ENCODE results near the gene EEF1B2.

EEF1B2 gene

DNA sequence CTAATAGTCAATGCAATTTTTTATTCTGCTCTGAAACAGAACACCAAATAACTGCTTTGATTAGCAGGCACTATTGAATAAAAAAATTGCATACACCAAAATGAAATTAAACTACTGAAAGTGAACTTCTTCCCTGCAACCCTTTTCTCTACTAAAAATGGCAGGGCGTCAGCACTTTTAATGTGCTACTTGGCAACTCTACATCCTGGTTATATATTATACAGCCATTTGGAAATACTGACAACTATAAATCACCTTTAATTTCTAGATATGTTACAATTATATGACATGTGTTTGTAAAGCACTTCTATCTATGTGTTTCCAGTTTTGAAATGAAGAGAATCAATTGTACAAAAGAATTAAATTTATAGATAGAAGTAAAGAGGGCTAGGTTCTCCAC lies 10.4 kb upstream of the EEF1B2 start:
- TF ChIP-seq RARB (CRISPR knock-in tag; IDR thresholded peaks at IDR 0.05) (no peak), PPARA (CRISPR knock-in tag; IDR thresholded peaks at IDR 0.05; ENCODE audit: borderline replicate concordance) (no peak), OSR1 (CRISPR knock-in tag; IDR thresholded peaks at IDR 0.05) (no peak), ZC3H10 (CRISPR knock-in tag; IDR thresholded peaks at IDR 0.05) (no peak), ZNF8 (CRISPR knock-in tag; IDR thresholded peaks at IDR 0.05) (no peak), BACH2 (CRISPR knock-in tag; IDR thresholded peaks at IDR 0.05; ENCODE audit: borderline replicate concordance) (no peak), ZNF565 (CRISPR knock-in tag; conservative IDR thresholded peaks at IDR 0.05; ENCODE audit: low read depth) (no peak), ESRRG (CRISPR knock-in tag; IDR thresholded peaks at IDR 0.05) (no peak), GLIS3 (CRISPR knock-in tag; IDR thresholded peaks at IDR 0.05) (no peak), ISL1 (CRISPR knock-in tag; IDR thresholded peaks at IDR 0.05) (no peak)
- TF ChIP-seq, protein P1, sequence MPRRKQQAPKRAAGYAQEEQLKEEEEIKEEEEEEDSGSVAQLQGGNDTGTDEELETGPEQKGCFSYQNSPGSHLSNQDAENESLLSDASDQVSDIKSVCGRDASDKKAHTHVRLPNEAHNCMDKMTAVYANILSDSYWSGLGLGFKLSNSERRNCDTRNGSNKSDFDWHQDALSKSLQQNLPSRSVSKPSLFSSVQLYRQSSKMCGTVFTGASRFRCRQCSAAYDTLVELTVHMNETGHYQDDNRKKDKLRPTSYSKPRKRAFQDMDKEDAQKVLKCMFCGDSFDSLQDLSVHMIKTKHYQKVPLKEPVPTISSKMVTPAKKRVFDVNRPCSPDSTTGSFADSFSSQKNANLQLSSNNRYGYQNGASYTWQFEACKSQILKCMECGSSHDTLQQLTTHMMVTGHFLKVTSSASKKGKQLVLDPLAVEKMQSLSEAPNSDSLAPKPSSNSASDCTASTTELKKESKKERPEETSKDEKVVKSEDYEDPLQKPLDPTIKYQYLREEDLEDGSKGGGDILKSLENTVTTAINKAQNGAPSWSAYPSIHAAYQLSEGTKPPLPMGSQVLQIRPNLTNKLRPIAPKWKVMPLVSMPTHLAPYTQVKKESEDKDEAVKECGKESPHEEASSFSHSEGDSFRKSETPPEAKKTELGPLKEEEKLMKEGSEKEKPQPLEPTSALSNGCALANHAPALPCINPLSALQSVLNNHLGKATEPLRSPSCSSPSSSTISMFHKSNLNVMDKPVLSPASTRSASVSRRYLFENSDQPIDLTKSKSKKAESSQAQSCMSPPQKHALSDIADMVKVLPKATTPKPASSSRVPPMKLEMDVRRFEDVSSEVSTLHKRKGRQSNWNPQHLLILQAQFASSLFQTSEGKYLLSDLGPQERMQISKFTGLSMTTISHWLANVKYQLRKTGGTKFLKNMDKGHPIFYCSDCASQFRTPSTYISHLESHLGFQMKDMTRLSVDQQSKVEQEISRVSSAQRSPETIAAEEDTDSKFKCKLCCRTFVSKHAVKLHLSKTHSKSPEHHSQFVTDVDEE (CRISPR knock-in tag; IDR thresholded peaks at IDR 0.05): no peak
- TF ChIP-seq, protein P2, sequence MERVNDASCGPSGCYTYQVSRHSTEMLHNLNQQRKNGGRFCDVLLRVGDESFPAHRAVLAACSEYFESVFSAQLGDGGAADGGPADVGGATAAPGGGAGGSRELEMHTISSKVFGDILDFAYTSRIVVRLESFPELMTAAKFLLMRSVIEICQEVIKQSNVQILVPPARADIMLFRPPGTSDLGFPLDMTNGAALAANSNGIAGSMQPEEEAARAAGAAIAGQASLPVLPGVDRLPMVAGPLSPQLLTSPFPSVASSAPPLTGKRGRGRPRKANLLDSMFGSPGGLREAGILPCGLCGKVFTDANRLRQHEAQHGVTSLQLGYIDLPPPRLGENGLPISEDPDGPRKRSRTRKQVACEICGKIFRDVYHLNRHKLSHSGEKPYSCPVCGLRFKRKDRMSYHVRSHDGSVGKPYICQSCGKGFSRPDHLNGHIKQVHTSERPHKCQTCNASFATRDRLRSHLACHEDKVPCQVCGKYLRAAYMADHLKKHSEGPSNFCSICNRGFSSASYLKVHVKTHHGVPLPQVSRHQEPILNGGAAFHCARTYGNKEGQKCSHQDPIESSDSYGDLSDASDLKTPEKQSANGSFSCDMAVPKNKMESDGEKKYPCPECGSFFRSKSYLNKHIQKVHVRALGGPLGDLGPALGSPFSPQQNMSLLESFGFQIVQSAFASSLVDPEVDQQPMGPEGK (CRISPR knock-in tag; IDR thresholded peaks at IDR 0.05; ENCODE audit: borderline replicate concordance): no peak
- TF ChIP-seq, protein P3, sequence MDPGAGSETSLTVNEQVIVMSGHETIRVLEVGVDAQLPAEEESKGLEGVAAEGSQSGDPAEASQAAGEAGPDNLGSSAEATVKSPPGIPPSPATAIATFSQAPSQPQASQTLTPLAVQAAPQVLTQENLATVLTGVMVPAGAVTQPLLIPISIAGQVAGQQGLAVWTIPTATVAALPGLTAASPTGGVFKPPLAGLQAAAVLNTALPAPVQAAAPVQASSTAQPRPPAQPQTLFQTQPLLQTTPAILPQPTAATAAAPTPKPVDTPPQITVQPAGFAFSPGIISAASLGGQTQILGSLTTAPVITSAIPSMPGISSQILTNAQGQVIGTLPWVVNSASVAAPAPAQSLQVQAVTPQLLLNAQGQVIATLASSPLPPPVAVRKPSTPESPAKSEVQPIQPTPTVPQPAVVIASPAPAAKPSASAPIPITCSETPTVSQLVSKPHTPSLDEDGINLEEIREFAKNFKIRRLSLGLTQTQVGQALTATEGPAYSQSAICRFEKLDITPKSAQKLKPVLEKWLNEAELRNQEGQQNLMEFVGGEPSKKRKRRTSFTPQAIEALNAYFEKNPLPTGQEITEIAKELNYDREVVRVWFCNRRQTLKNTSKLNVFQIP (CRISPR knock-in tag; IDR thresholded peaks at IDR 0.05; ENCODE audit: borderline replicate concordance, low read depth): no peak
- ATAC-seq: no peak

DNA sequence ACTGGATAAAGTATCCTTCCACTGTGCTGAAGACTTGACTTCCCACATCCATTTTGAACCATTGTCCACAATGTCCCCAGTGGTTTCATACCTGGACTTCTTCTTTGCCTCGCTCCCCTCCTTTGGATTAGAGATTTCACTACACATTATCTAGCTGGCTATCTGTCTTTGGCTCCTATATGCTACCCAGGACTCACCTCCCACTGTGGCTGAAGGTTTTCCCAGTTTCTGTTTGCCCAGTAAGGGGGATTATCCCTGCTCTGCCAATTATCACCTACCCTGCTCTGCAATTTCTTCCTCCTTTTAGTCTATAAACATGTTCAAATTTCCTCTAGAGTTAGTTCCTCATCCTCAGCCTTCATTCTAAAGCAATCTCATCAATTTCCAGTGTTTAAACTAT lies 9.5 kb upstream of the EEF1B2 start:
- no peak for ATAC-seq
- TF ChIP-seq ARNTL (CRISPR knock-in tag; IDR thresholded peaks at IDR 0.05; ENCODE audit: borderline replicate concordance, low read depth): no peak
- TF ChIP-seq TCF4 (CRISPR knock-in tag; IDR thresholded peaks at IDR 0.05; ENCODE audit: borderline replicate concordance): no peak
- no peak for TF ChIP-seq TOX (CRISPR knock-in tag; IDR thresholded peaks at IDR 0.05; ENCODE audit: borderline replicate concordance)
- TF ChIP-seq ZFP30 (CRISPR knock-in tag; IDR thresholded peaks at IDR 0.05): no peak
- TF ChIP-seq, protein P4, sequence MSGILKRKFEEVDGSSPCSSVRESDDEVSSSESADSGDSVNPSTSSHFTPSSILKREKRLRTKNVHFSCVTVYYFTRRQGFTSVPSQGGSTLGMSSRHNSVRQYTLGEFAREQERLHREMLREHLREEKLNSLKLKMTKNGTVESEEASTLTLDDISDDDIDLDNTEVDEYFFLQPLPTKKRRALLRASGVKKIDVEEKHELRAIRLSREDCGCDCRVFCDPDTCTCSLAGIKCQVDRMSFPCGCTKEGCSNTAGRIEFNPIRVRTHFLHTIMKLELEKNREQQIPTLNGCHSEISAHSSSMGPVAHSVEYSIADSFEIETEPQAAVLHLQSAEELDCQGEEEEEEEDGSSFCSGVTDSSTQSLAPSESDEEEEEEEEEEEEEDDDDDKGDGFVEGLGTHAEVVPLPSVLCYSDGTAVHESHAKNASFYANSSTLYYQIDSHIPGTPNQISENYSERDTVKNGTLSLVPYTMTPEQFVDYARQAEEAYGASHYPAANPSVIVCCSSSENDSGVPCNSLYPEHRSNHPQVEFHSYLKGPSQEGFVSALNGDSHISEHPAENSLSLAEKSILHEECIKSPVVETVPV (CRISPR knock-in tag; IDR thresholded peaks at IDR 0.05): no peak
- TF ChIP-seq ZFP3 (CRISPR knock-in tag; IDR thresholded peaks at IDR 0.05): no peak
- TF ChIP-seq, protein P2 (CRISPR knock-in tag; IDR thresholded peaks at IDR 0.05; ENCODE audit: borderline replicate concordance): no peak
- TF ChIP-seq, protein P5, sequence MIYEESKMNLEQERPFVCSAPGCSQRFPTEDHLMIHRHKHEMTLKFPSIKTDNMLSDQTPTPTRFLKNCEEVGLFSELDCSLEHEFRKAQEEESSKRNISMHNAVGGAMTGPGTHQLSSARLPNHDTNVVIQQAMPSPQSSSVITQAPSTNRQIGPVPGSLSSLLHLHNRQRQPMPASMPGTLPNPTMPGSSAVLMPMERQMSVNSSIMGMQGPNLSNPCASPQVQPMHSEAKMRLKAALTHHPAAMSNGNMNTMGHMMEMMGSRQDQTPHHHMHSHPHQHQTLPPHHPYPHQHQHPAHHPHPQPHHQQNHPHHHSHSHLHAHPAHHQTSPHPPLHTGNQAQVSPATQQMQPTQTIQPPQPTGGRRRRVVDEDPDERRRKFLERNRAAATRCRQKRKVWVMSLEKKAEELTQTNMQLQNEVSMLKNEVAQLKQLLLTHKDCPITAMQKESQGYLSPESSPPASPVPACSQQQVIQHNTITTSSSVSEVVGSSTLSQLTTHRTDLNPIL (CRISPR knock-in tag; IDR thresholded peaks at IDR 0.05; ENCODE audit: low read depth): no peak
- TF ChIP-seq ZNF8 (CRISPR knock-in tag; IDR thresholded peaks at IDR 0.05): no peak
- TF ChIP-seq RARB (CRISPR knock-in tag; IDR thresholded peaks at IDR 0.05): no peak
- TF ChIP-seq, protein P3 (CRISPR knock-in tag; IDR thresholded peaks at IDR 0.05; ENCODE audit: borderline replicate concordance, low read depth): no peak
- no peak for TF ChIP-seq ISL1 (CRISPR knock-in tag; IDR thresholded peaks at IDR 0.05)
